Neural cell (in vitro differentiated cells): Measurements from ENCODE around the gene RGS10. TPM values are rescaled to one million over a fixed set of nuclear protein-coding genes. Genes with fewer than 3 reads are reported as not detected.

ENCODE experiments used
- H2AFZ ChIP-seq: fragments of 200-600, 300-800 bp; sonication (generic), shearing (Covaris generic); 2 replicates; pipeline ENCODE4 v1.6.0; 2014; ENCODE audit warnings: low read depth, mild to moderate bottlenecking, antibody characterized with exemption, low read length, moderate library complexity
- H3F3A ChIP-seq: fragments of 200-600 bp; shearing (Covaris generic); 2 replicates; pipeline ENCODE4 v1.6.1; 2016; ENCODE audit warnings: mild to moderate bottlenecking, moderate library complexity, mixed read lengths, antibody characterized with exemption, low read length; ENCODE audit not compliant: insufficient read depth, poor library complexity, severe bottlenecking
- H3K27ac ChIP-seq: fragments of 200-600, 300-800 bp; sonication (generic), shearing (Covaris generic); 2 replicates; pipeline ENCODE4 v1.5.1; 2014; ENCODE audit warnings: mild to moderate bottlenecking, low read length, moderate library complexity
- H3K27me3 ChIP-seq: fragments of 300-800, 200-600 bp; sonication (generic), shearing (Covaris generic); 2 replicates; pipeline ENCODE4 v1.6.0; 2014; ENCODE audit warnings: mild to moderate bottlenecking, low read depth, low read length, moderate library complexity; ENCODE audit not compliant: insufficient read depth
- H3K36me3 ChIP-seq: fragments of 300-800, 200-600 bp; sonication (generic), shearing (Covaris generic); 2 replicates; pipeline ENCODE4 v1.5.1; 2014; ENCODE audit warnings: mild to moderate bottlenecking, antibody characterized with exemption, low read length, moderate library complexity; ENCODE audit not compliant: insufficient read depth
- H3K4me2 ChIP-seq: fragments of 300-800, 200-600 bp; sonication (generic), shearing (Covaris generic); 2 replicates; pipeline ENCODE4 v1.6.0; 2014; ENCODE audit warnings: mild to moderate bottlenecking, low read length
- H3K4me3 ChIP-seq: fragments of 300-800, 200-600 bp; sonication (generic), shearing (Covaris generic); 2 replicates; pipeline ENCODE4 v1.5.1; 2014; ENCODE audit warnings: mild to moderate bottlenecking, low read length, moderate library complexity
- H3K79me2 ChIP-seq: fragments of 200-600 bp; shearing (Covaris generic); replicated peaks from 2 replicates; pipeline ENCODE4 v1.6.0; 2014; ENCODE audit warnings: mild to moderate bottlenecking, low read length, moderate library complexity; ENCODE audit not compliant: insufficient read depth
- H3K9ac ChIP-seq: fragments of 300-800, 200-600 bp; sonication (generic), shearing (Covaris generic); 2 replicates; pipeline ENCODE4 v1.6.1; 2016; ENCODE audit warnings: mild to moderate bottlenecking, low read length, mixed read lengths
- H3K9me2 ChIP-seq: fragments of 200-600 bp; shearing (Covaris generic); 2 replicates; pipeline ENCODE4 v1.6.1; 2016; ENCODE audit warnings: mild to moderate bottlenecking, low read length, mixed read lengths; ENCODE audit not compliant: insufficient read depth
- H3K9me3 ChIP-seq: fragments of 200-600, 300-800 bp; sonication (generic), shearing (Covaris generic); 2 replicates; pipeline ENCODE4 v1.6.1; 2016; ENCODE audit warnings: mild to moderate bottlenecking, mixed run types, low read length, moderate library complexity, mixed read lengths
- H4K20me1 ChIP-seq: fragments of 200-600 bp; shearing (Covaris generic); 2 replicates; pipeline ENCODE4 v1.6.1; 2016; ENCODE audit warnings: mild to moderate bottlenecking, mixed run types; ENCODE audit not compliant: insufficient read depth
- EP300 ChIP-seq: fragments of 450-650 bp; conservative IDR thresholded peaks from 2 replicates; pipeline ENCODE4 v1.6.1; 2014; ENCODE audit warnings: antibody characterized with exemption, mild to moderate bottlenecking, moderate library complexity; ENCODE audit not compliant: poor library complexity, severe bottlenecking
- EZH2 ChIP-seq: fragments of 200-600, 300-800 bp; shearing (Covaris generic), sonication (generic); IDR thresholded peaks from 2 replicates; pipeline ENCODE4 v1.6.1; 2014; ENCODE audit warnings: antibody characterized with exemption, low read length, borderline replicate concordance, mild to moderate bottlenecking; ENCODE audit not compliant: insufficient read depth, poor library complexity, severe bottlenecking
- MXI1 ChIP-seq: fragments of 450-650 bp; conservative IDR thresholded peaks from 2 replicates; pipeline ENCODE4 v1.6.1; 2014; ENCODE audit warnings: antibody characterized with exemption, mild to moderate bottlenecking; ENCODE audit not compliant: poor library complexity, severe bottlenecking
- POLR2AphosphoS5 ChIP-seq: IDR thresholded peaks from 2 replicates; pipeline ENCODE4 v1.6.1; 2012
- RAD21 ChIP-seq: fragments of 450-650 bp; conservative IDR thresholded peaks from 2 replicates; pipeline ENCODE4 v1.6.1; 2014; ENCODE audit warnings: antibody characterized with exemption, mild to moderate bottlenecking, moderate library complexity
- REST ChIP-seq: IDR thresholded peaks from 2 replicates; pipeline ENCODE4 v1.6.1; 2012; ENCODE audit warnings: borderline replicate concordance
- SMC3 ChIP-seq: fragments of 450-650 bp; conservative IDR thresholded peaks from 2 replicates; pipeline ENCODE4 v1.6.1; 2014; ENCODE audit warnings: antibody characterized with exemption, mild to moderate bottlenecking, moderate library complexity; ENCODE audit not compliant: poor library complexity
- TAF1 ChIP-seq: IDR thresholded peaks from 2 replicates; pipeline ENCODE4 v1.6.1; 2012; ENCODE audit warnings: low read depth
- polyA plus RNA-seq: library from polyadenylated mRNA; depleted of rRNA; stranded (reverse); fragments of >200 nt; gene quantifications from 2 replicates; pipeline ENCODE4 v1.2.3, GENCODE V29; 2014
- TF ChIP-seq, protein P1 (sequence below): fragments of 450-650 bp; IDR thresholded peaks from 2 replicates; pipeline ENCODE4 v1.5.1; 2014; ENCODE audit warnings: antibody characterized with exemption, mild to moderate bottlenecking, moderate library complexity; ENCODE audit not compliant: poor library complexity, severe bottlenecking

The RGS10 gene
- polyA plus RNA-seq, 1 donor from 2014 or later: 2.6 TPM

DNA sequence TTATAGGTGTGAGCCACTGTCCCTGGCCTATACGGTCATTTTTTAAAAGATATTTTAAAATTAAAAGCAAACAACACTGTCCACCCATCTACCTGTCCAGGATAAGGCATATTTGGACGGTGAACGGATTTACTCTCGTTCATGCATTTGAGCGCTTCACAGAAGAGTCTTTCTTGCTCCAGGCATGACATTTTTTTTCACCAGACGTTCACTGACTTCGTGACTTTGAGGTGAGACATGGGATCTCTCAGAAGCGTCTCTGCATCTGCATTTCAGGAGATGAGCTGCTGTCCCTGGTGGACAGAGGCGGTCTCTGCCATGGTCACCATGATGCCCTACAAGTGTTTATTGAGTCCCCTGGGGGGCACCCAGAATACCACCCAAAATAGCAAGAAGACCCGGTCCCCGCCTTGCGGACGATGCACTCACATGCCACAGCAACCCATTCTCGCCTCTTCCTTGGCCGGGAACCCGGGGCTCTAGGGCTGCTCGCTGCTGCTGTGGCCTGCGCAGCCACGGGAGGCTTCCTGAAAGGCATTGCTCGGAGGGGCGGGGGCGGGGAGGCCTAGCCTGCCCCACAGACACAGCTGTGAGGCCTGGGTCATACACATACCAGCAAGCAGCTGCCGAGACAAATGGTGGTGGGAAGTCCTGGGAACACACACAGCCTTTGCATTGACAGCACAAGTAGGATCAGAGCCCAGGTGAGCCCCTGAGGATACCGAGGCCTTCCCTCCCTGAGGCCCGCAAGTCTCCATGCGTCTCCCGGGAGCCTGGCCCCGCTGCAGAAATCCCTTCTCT lies 84.4 kb downstream of the RGS10 start:
- H3K27ac ChIP-seq: no peak overlapping the region
- H3K9ac ChIP-seq: no peak overlapping the region

DNA sequence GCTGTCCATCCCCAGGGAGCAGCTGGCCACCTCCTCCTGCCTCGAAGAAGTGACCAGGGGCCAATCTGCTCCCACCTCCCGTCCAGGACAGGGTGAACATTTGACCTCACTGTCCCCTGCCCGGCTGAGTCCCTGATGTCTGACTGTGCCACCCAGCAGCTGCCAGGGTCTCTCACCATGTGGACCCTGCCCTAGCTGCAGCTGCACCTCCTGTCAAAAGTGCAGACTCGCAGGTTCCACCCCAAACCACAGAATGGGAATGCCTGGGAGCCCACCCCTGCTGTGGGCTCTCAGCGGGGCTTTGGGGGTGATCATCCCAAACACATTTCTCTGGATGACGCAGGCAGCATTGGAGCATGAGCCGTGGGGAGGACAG lies 86.1 kb downstream of the RGS10 start:
- no peaks in the 10 kb centered on the region for H3F3A ChIP-seq
- no peaks in the 10 kb centered on the region for H3K36me3 ChIP-seq
- no peak overlapping the region for H3K4me3 ChIP-seq

More for the DNA sequence above, 84.4 kb downstream of the RGS10 start:
- no peaks in the 10 kb centered on the region for H4K20me1 ChIP-seq
- TF ChIP-seq SMC3: no peak
- no peak for TF ChIP-seq REST
- TF ChIP-seq, protein P1, sequence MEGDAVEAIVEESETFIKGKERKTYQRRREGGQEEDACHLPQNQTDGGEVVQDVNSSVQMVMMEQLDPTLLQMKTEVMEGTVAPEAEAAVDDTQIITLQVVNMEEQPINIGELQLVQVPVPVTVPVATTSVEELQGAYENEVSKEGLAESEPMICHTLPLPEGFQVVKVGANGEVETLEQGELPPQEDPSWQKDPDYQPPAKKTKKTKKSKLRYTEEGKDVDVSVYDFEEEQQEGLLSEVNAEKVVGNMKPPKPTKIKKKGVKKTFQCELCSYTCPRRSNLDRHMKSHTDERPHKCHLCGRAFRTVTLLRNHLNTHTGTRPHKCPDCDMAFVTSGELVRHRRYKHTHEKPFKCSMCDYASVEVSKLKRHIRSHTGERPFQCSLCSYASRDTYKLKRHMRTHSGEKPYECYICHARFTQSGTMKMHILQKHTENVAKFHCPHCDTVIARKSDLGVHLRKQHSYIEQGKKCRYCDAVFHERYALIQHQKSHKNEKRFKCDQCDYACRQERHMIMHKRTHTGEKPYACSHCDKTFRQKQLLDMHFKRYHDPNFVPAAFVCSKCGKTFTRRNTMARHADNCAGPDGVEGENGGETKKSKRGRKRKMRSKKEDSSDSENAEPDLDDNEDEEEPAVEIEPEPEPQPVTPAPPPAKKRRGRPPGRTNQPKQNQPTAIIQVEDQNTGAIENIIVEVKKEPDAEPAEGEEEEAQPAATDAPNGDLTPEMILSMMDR: no peak
- TF ChIP-seq EP300: no peak
- no peak for TF ChIP-seq MXI1
- no peak for TF ChIP-seq TAF1
- TF ChIP-seq POLR2AphosphoS5: no peak
- H3K4me2 ChIP-seq: no peak overlapping the region
- no peaks in the 10 kb centered on the region for H3K79me2 ChIP-seq
- H3K4me3 ChIP-seq: no peak overlapping the region
- H3K27me3 ChIP-seq: no peaks in the 10 kb centered on the region
- H3K9me3 ChIP-seq: no peaks in the 10 kb centered on the region
- no peaks in the 10 kb centered on the region for H3K36me3 ChIP-seq
- H2AFZ ChIP-seq: no peak overlapping the region
- H3F3A ChIP-seq: no peaks in the 10 kb centered on the region
- H3K9me2 ChIP-seq: no peaks in the 10 kb centered on the region

More for the DNA sequence above, 86.1 kb downstream of the RGS10 start:
- TF ChIP-seq TAF1 (no peak), POLR2AphosphoS5 (no peak), REST (no peak), EZH2 (no peak), RAD21 (no peak)
- TF ChIP-seq, protein P1: no peak
- H3K79me2 ChIP-seq: no peaks in the 10 kb centered on the region
- no peak overlapping the region for H2AFZ ChIP-seq
- no peaks in the 10 kb centered on the region for H3K27me3 ChIP-seq
- H4K20me1 ChIP-seq: no peaks in the 10 kb centered on the region
- H3K27ac ChIP-seq: no peak overlapping the region
- no peaks in the 10 kb centered on the region for H3K9me2 ChIP-seq
- H3K9ac ChIP-seq: no peak overlapping the region
- no peak overlapping the region for H3K4me2 ChIP-seq
- no peaks in the 10 kb centered on the region for H3K9me3 ChIP-seq
